GM08714 (cell line): ENCODE measurements around the gene ALDH1L1.
"Not testable (repeated sequence)": the region's sequence is repeated elsewhere in the genome, so short reads cannot be mapped to it uniquely, and the experiment has no call there.

Experiments used
- H3K4me3 ChIP-seq: fragments of 200-500 bp; sonication (Bioruptor generic); 2 replicates; pipeline ENCODE4 v1.5.1; 2014; ENCODE audit warnings: mild to moderate bottlenecking, low read length, inconsistent platforms
- ZNF274 ChIP-seq: IDR thresholded peaks from 2 replicates; pipeline ENCODE4 v1.6.1; 2012; ENCODE audit warnings: mild to moderate bottlenecking, low read depth, low read length

ALDH1L1 gene

GRCh38 chr3:126077754-126078153 lies 102.6 kb downstream of the ALDH1L1 start:
- no peak for TF ChIP-seq ZNF274
- H3K4me3 ChIP-seq: no peak overlapping the region

- no peak for TF ChIP-seq ZNF274
- no peak overlapping the region for H3K4me3 ChIP-seq
Measured at GRCh38 chr3:126076140-126076539, 104.2 kb downstream of the ALDH1L1 start.

GRCh38 chr3:126070146-126070545 lies 110.2 kb downstream of the ALDH1L1 start:
- no peak overlapping the region for H3K4me3 ChIP-seq
- TF ChIP-seq ZNF274: no peak

GRCh38 chr3:126067959-126068358 lies 112.4 kb downstream of the ALDH1L1 start:
- no peak for TF ChIP-seq ZNF274
- H3K4me3 ChIP-seq: no peak overlapping the region

GRCh38 chr3:126066676-126067075 lies 113.7 kb downstream of the ALDH1L1 start:
- not testable (repeated sequence) for H3K4me3 ChIP-seq

- no peak overlapping the region for H3K4me3 ChIP-seq
- TF ChIP-seq ZNF274: no peak
Measured at GRCh38 chr3:126065876-126066275, 114.5 kb downstream of the ALDH1L1 start.

- TF ChIP-seq ZNF274: no peak
- no peak overlapping the region for H3K4me3 ChIP-seq
Measured at GRCh38 chr3:126064627-126065258, 115.6 kb downstream of the ALDH1L1 start.

GRCh38 chr3:126063358-126063965 lies 116.9 kb downstream of the ALDH1L1 start:
- H3K4me3 ChIP-seq: no peak overlapping the region
- TF ChIP-seq ZNF274: no peak

GRCh38 chr3:126061301-126062032 lies 118.9 kb downstream of the ALDH1L1 start:
- TF ChIP-seq ZNF274: no peak

GRCh38 chr3:126060613-126061145 lies 119.7 kb downstream of the ALDH1L1 start:
- no peak for TF ChIP-seq ZNF274
- H3K4me3 ChIP-seq: no peak overlapping the region

More at GRCh38 chr3:126061301-126062032, 118.9 kb downstream of the ALDH1L1 start:
- no peak overlapping the region for H3K4me3 ChIP-seq

- no peak overlapping the region for H3K4me3 ChIP-seq
- TF ChIP-seq ZNF274: no peak
Measured at GRCh38 chr3:126058666-126059065, 121.7 kb downstream of the ALDH1L1 start.

GRCh38 chr3:126057936-126058335 lies 122.5 kb downstream of the ALDH1L1 start:
- no peak for TF ChIP-seq ZNF274
- H3K4me3 ChIP-seq: no peak overlapping the region

GRCh38 chr3:126057501-126057819 lies 122.9 kb downstream of the ALDH1L1 start:
- TF ChIP-seq ZNF274: no peak
- no peak overlapping the region for H3K4me3 ChIP-seq

GRCh38 chr3:126056681-126057500 lies 123.5 kb downstream of the ALDH1L1 start:
- TF ChIP-seq ZNF274: no peak
- H3K4me3 ChIP-seq: no peak overlapping the region
